GM18511 (cell line): ENCODE results near the gene SIMC1.
A peak's percentile ranks its signal among the peaks of the same experiment; 100 is the strongest.
"Not testable (repeated sequence)": the region's sequence is repeated elsewhere in the genome, so short reads cannot be mapped to it uniquely, and the experiment has no call there.

Source experiments
- ATAC-seq: cut with Tn5 transposase; IDR thresholded peaks from one replicate; pipeline ENCODE4 v1.9.1; 2021; ENCODE audit warnings: mild to moderate bottlenecking, moderate library complexity; ENCODE audit not compliant: unreplicated experiment

Gene SIMC1

GRCh38 chr5:176214466-176215021 is 23.7 kb upstream of the SIMC1 start:
- ATAC-seq: not testable (repeated sequence)

- not testable (repeated sequence) for ATAC-seq
Measured at GRCh38 chr5:176216393-176216916, 21.8 kb upstream of the SIMC1 start.

GRCh38 chr5:176217188-176217729 is 21.0 kb upstream of the SIMC1 start:
- ATAC-seq: not testable (repeated sequence)

GRCh38 chr5:176217764-176218163 is 20.5 kb upstream of the SIMC1 start:
- ATAC-seq: not testable (repeated sequence)

- not testable (repeated sequence) for ATAC-seq
Measured at GRCh38 chr5:176222006-176222405, 16.2 kb upstream of the SIMC1 start.

GRCh38 chr5:176228358-176228757 is 9.9 kb upstream of the SIMC1 start:
- not testable (repeated sequence) for ATAC-seq

GRCh38 chr5:176233253-176233652 is 5.0 kb upstream of the SIMC1 start:
- ATAC-seq: not testable (repeated sequence)

- peak; percentile 40 for ATAC-seq
Measured at GRCh38 chr5:176235155-176235554, 3.1 kb upstream of the SIMC1 start.

GRCh38 chr5:176238645-176239283 is 540 bp downstream of the SIMC1 start:
- peak; percentile 40 for ATAC-seq

- ATAC-seq: not testable (repeated sequence)
Measured at GRCh38 chr5:176239304-176239703, 1.1 kb downstream of the SIMC1 start.

- ATAC-seq: not testable (repeated sequence)
Measured at GRCh38 chr5:176244318-176244717, 6.1 kb downstream of the SIMC1 start.

- not testable (repeated sequence) for ATAC-seq
Measured at GRCh38 chr5:176245074-176245473, 6.8 kb downstream of the SIMC1 start.

- ATAC-seq: not testable (repeated sequence)
Measured at GRCh38 chr5:176245489-176245888, 7.3 kb downstream of the SIMC1 start.

GRCh38 chr5:176250691-176251090 is 12.5 kb downstream of the SIMC1 start:
- not testable (repeated sequence) for ATAC-seq

- ATAC-seq: not testable (repeated sequence)
Measured at GRCh38 chr5:176252171-176252570, 13.9 kb downstream of the SIMC1 start.

- ATAC-seq: not testable (repeated sequence)
Measured at GRCh38 chr5:176253370-176254065, 15.3 kb downstream of the SIMC1 start.

- ATAC-seq: not testable (repeated sequence)
Measured at GRCh38 chr5:176254066-176254393, 15.8 kb downstream of the SIMC1 start.

- ATAC-seq: not testable (repeated sequence)
Measured at GRCh38 chr5:176257871-176258505, 19.8 kb downstream of the SIMC1 start.

GRCh38 chr5:176260682-176261081 is 22.5 kb downstream of the SIMC1 start:
- ATAC-seq: not testable (repeated sequence)

GRCh38 chr5:176266448-176266847 is 28.2 kb downstream of the SIMC1 start:
- ATAC-seq: not testable (repeated sequence)

- not testable (repeated sequence) for ATAC-seq
Measured at GRCh38 chr5:176289018-176289417, 50.8 kb downstream of the SIMC1 start.
